GM21786 (cell line): ENCODE data around the gene XG.
A peak's percentile ranks its signal among the peaks of the same experiment; 100 is the strongest.

Experiments used
- ATAC-seq: cut with Tn5 transposase; IDR thresholded peaks from one replicate; pipeline ENCODE4 v1.9.1; 2021; ENCODE audit not compliant: unreplicated experiment

The XG gene

GRCh38 chrX:2812161-2812907 lies 60.5 kb downstream of the XG start:
- ATAC-seq, result peak; percentile 87

GRCh38 chrX:2817036-2817435 lies 65.2 kb downstream of the XG start:
- no peak for ATAC-seq

- no peak for ATAC-seq
These were observed 67.7 kb downstream of the XG start for GRCh38 chrX:2819345-2820135.

GRCh38 chrX:2820136-2820771 lies 68.4 kb downstream of the XG start:
- no peak for ATAC-seq

GRCh38 chrX:2823795-2824386 lies 72.1 kb downstream of the XG start:
- no peak for ATAC-seq

- ATAC-seq, result no peak
These were observed 73.0 kb downstream of the XG start for GRCh38 chrX:2824886-2825285.

GRCh38 chrX:2828344-2828958 lies 76.6 kb downstream of the XG start, which contains the start of gene GYG2:
GYG2 (plus strand) TSS chrX:2828930; CDS start chrX:2830189, 1,259 bp downstream.
- ATAC-seq, result no peak

- no peak for ATAC-seq
These were observed 77.1 kb downstream of the XG start for GRCh38 chrX:2828959-2829411.

GRCh38 chrX:2829469-2830246 lies 77.8 kb downstream of the XG start:
- no peak for ATAC-seq

- no peak for ATAC-seq
These were observed 79.8 kb downstream of the XG start for GRCh38 chrX:2831471-2832228.

GRCh38 chrX:2837961-2838360 lies 86.1 kb downstream of the XG start:
- ATAC-seq, result no peak

GRCh38 chrX:2840961-2841360 lies 89.1 kb downstream of the XG start:
- no peak for ATAC-seq

- ATAC-seq, result no peak
These were observed 89.7 kb downstream of the XG start for GRCh38 chrX:2841537-2841936.

- ATAC-seq, result no peak
These were observed 95.2 kb downstream of the XG start for GRCh38 chrX:2846992-2847391.

- no peak for ATAC-seq
These were observed 97.0 kb downstream of the XG start for GRCh38 chrX:2848871-2849301.

- ATAC-seq, result no peak
These were observed 103.1 kb downstream of the XG start for GRCh38 chrX:2854918-2855317.

- ATAC-seq, result no peak
These were observed 103.9 kb downstream of the XG start for GRCh38 chrX:2855761-2856160.

- no peak for ATAC-seq
These were observed 105.7 kb downstream of the XG start for GRCh38 chrX:2857566-2857965.

- ATAC-seq, result no peak
These were observed 107.5 kb downstream of the XG start for GRCh38 chrX:2859197-2859797.
